ENCODE results near the gene DNAH5. TPM values are rescaled to one million over a fixed set of nuclear protein-coding genes. Genes with fewer than 3 reads are reported as not detected.

Gene DNAH5
- total RNA-seq, 4 donors from 2014 or later, result 1.3 to 3.4 (median 2.7) TPM

GRCh38 chr5:13919786-13920185 is 24.7 kb downstream of the DNAH5 start:
- Histone ChIP-seq H3K9me3 (no peaks in the 10 kb centered on the region), H3K27ac (no peak overlapping the region), H3K4me1 (no peaks in the 10 kb centered on the region), H3K27me3 (no peaks in the 10 kb centered on the region), H3K36me3 (no peaks in the 10 kb centered on the region), H3K4me3 (replicated peaks in 1 of 3) (no peak overlapping the region)
- TF ChIP-seq CTCF (IDR thresholded peaks at IDR 0.05), result no peak
- no peak for TF ChIP-seq POLR2A (IDR thresholded peaks at IDR 0.05)
- 87 to 94% methylated on average over 1 of the region's 1 CpG for WGBS, 2 donors
- intact Hi-C loops (cut with DNase I), result no loop called here
- no peak for DNase-seq

DNA sequence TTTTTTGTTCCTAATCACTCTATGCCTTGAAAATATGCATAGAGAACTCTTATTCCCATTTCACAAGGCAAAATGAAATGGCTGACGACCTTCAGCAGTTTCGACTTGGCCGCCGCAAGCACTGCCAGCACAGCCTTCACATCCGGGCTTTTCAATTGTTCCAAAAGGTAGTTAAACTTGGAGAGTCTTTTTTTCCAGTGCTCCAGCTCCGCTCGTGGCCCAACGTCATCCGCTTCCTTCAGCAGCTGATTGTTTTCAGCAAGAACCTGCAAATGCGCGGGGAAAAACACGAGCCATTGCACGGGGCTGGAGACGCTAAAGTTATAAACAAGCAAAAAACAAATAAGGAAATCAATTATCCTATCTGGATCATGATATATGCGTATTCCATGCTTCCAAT is 25.4 kb downstream of the DNAH5 start:
- no peaks in the 10 kb centered on the region for H3K27me3 ChIP-seq
- H3K4me3 ChIP-seq (replicated peaks in 1 of 3), result no peak overlapping the region
- TF ChIP-seq CTCF (IDR thresholded peaks at IDR 0.05), result no peak
- no peak for TF ChIP-seq POLR2A (IDR thresholded peaks at IDR 0.05)
- WGBS, 2 donors, result 88 to 90% methylated on average over 15 of the region's 15 CpGs
- no peaks in the 10 kb centered on the region for H3K36me3 ChIP-seq
- no peaks in the 10 kb centered on the region for H3K9me3 ChIP-seq
- H3K27ac ChIP-seq, result no peak overlapping the region
- DNase-seq, result no peak
- intact Hi-C loops (cut with DNase I), result no loop called here
- no peaks in the 10 kb centered on the region for H3K4me1 ChIP-seq

- Histone ChIP-seq H3K9me3 (no peaks in the 10 kb centered on the region), H3K27me3 (no peaks in the 10 kb centered on the region), H3K27ac (no peak overlapping the region), H3K4me3 (replicated peaks in 1 of 3) (no peak overlapping the region), H3K36me3 (no peaks in the 10 kb centered on the region), H3K4me1 (no peaks in the 10 kb centered on the region)
- no peak for DNase-seq
- intact Hi-C loops (cut with DNase I), result no loop called here
- 91 to 92% methylated on average over 5 of the region's 5 CpGs for WGBS, 2 donors
- TF ChIP-seq CTCF (IDR thresholded peaks at IDR 0.05) (no peak), POLR2A (IDR thresholded peaks at IDR 0.05) (no peak)
Measured at GRCh38 chr5:13917061-13917460, 27.4 kb downstream of the DNAH5 start.

GRCh38 chr5:13913962-13914361 is 30.5 kb downstream of the DNAH5 start:
- Histone ChIP-seq H3K4me1 (no peaks in the 10 kb centered on the region), H3K27me3 (no peaks in the 10 kb centered on the region), H3K36me3 (no peaks in the 10 kb centered on the region), H3K27ac (no peak overlapping the region), H3K4me3 (replicated peaks in 1 of 3) (no peak overlapping the region), H3K9me3 (no peaks in the 10 kb centered on the region)
- intact Hi-C loops (cut with DNase I), result no loop called here
- 89 to 93% methylated on average over 3 of the region's 3 CpGs for WGBS, 2 donors
- no peak for DNase-seq
- TF ChIP-seq POLR2A (IDR thresholded peaks at IDR 0.05) (no peak), CTCF (IDR thresholded peaks at IDR 0.05) (no peak)

GRCh38 chr5:13910637-13911288 is 33.7 kb downstream of the DNAH5 start:
- intact Hi-C loops (cut with DNase I), result no loop called here
- H3K36me3 ChIP-seq, result no peaks in the 10 kb centered on the region
- no peak for DNase-seq
- H3K4me1 ChIP-seq, result no peaks in the 10 kb centered on the region
- no peak overlapping the region for H3K27ac ChIP-seq
- TF ChIP-seq POLR2A (IDR thresholded peaks at IDR 0.05) (no peak), CTCF (IDR thresholded peaks at IDR 0.05) (no peak)
- 81 to 89% methylated on average over 12 to 13 of the region's 13 CpGs for WGBS, 2 donors
- no peaks in the 10 kb centered on the region for H3K27me3 ChIP-seq
- no peak overlapping the region for H3K4me3 ChIP-seq (replicated peaks in 1 of 3)
- H3K9me3 ChIP-seq, result no peaks in the 10 kb centered on the region
